Nucleus accumbens (tissue), 56 donors: Measurements from ENCODE around the gene PMFBP1.

Experiments
- DNase-seq, 56 donors: peaks; one replicate each; lab custom pipeline; 2025; lab: John Stamatoyannopoulos, UW

Gene PMFBP1

GRCh38 chr16:72188541-72188940, 16.6 kb upstream of the PMFBP1 start:
- DNase-seq = no peak

- no peak for DNase-seq
These were observed 15.6 kb upstream of the PMFBP1 start for GRCh38 chr16:72187551-72187950.

GRCh38 chr16:72182976-72183375, 11.0 kb upstream of the PMFBP1 start:
- DNase-seq = no peak

DNA sequence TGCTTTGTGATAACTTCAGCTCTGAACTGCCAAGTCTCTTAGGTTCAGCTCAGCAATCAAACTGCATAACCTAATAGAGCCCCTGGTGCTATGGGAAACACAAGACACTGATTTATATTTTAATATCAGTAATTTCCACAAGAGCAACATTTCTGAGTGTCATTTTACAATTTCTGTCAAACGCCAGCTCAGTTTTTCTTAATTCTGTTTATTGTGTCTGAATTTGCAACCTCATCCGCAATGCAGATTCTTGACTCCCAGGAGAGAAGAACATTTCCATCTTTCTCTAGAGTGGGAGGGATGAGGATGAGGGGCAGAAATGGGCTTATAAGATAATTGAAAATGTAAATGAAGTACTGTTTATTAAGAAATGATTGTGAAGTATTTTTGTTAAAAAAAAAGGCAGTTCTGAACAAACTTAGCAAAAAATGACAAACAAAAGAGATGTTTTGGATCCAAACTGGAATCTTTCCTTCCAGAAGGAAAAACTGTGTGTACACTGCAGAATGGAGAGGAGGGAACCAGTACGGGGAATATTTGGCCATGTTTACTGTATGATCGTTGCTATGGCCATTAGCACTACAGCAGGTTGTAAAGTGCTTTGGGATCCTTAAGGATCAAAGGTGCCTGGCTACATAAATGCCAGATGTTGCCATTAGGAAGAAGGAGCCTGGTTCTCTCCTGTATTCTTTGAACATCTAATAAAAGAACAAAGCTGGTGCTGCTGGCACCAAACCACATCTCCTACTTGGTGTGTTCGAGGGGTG, 7.4 kb upstream of the PMFBP1 start:
- DNase-seq = no peak

DNA sequence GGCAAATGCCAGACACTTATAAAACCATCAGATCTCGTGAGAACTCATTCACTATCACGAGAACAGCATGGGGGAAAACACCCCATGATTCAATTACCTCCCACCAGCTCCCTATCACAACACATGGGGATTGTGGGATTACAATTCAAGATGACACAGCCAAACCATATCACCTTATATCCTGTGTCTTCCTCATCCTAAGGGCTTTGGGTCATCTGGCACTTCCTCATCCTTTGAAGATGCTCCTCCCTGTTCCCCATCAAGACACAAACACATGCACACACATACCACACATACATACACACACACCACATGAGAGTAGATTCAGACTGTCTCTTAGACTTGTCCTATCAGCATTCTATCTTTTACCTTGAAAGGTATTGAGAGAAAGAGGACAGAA, 2.8 kb upstream of the PMFBP1 start:
- DNase-seq = no peak

DNA sequence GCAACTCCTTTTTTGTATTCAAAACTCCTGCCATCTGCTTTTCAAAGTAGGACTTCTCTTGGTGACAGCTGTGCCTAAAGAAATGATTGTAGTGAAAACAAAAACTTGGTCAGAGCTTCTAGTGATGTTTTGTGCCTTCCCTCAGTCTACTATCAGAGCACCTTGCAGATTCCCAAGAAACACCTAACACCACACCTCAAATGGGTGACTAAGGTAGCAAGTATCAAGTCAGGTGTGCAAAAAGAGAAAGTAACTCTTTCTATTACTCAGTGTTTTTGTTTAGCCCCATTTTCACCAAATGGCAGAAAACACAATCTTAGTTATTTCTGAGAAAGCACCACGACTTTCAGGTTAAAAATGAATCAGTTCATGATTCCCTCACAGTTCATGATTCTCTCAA, 2.0 kb upstream of the PMFBP1 start:
- no peak for DNase-seq

DNA sequence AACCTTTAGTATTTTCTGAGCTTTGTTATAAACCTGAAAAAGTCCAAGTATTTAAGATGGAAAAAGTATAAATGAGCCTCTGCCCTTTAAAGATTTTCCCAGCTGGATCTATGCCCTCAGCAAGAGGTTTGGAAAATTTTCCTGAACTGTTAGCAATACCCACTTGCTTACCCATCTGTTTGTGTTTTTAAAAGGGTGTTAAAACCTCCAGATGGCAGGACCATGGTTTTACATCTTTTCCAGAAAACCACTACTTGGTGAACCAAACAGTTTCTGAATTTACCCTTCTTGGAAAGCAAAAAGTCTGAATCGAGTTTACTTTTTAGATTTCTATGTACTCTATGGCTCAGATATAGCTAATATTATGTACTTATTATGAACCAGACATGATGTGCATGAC, 719 bp downstream of the PMFBP1 start:
- no peak for DNase-seq

GRCh38 chr16:72169708-72170107, 2.2 kb downstream of the PMFBP1 start:
- no peak for DNase-seq

DNA sequence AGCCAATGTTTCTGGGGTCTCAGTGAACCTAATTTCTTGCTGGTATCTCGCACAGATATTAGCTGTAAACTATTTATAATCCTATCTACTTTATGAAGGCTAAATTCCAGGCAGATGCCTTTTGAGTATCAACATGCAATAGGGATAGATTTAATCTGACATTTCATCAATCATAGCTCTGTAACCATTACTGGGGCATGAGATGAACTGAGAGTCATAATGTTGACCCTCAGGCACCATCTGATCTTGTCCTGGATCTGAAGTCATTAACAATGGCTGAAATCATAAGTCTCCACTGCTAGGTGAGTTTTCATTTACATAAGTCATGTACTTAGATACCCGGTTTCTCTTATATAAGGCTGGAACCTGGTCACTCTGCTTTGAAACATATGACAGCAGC, 3.6 kb downstream of the PMFBP1 start:
- DNase-seq = no peak

- no peak for DNase-seq
These were observed 4.9 kb downstream of the PMFBP1 start for GRCh38 chr16:72166954-72167561.

- DNase-seq = no peak
These were observed 5.8 kb downstream of the PMFBP1 start for GRCh38 chr16:72166151-72166550.

- DNase-seq = no peak
These were observed 7.3 kb downstream of the PMFBP1 start for GRCh38 chr16:72164691-72165090.

DNA sequence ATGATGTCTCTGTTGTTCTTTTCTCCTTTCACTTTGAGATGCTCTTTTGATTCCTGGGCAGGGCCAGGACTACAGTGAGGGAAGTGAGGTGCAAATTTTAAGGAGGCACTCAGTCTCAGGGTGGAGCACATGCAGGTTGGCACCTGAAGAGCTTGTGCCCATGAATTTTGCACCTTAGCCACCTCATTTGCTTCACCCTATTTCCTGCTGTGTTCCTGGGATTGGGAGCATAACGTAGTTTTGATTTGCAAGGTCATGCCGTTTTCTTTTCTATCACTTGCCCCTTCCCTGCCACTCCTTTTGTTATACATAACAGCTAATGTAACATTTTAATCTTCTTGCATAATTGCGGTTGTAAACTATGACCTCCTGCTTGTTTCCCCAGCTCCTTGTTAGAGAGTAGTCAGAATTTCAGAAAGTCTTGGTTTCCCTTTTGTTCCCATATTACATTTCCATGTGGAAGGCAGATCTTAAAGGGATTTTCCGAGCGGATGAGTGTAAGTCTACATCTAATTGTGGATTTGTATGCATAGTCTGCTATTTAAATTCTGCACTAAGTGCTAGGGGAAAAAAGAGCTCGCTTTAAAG, 9.8 kb downstream of the PMFBP1 start:
- no peak for DNase-seq

- no peak for DNase-seq
These were observed 12.2 kb downstream of the PMFBP1 start for GRCh38 chr16:72159801-72160200.

DNA sequence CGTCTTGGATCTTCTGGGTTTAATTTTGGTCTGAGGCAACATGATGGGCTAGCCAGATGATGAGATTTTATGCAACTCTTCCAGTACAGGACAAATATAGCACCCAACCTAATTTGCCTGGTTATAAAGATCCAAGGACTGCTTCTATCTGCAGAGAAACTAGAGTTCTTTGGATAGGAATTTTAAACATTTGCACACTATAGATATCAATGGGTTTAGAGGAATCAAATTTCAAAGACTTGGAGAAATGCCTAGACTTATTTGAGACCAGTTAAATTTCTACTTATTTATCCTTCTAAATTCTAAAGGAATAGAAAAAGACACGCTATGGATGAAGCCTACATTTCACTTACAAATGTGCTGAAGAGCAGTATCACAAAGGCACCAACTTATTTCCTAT, 12.6 kb downstream of the PMFBP1 start:
- no peak for DNase-seq

DNA sequence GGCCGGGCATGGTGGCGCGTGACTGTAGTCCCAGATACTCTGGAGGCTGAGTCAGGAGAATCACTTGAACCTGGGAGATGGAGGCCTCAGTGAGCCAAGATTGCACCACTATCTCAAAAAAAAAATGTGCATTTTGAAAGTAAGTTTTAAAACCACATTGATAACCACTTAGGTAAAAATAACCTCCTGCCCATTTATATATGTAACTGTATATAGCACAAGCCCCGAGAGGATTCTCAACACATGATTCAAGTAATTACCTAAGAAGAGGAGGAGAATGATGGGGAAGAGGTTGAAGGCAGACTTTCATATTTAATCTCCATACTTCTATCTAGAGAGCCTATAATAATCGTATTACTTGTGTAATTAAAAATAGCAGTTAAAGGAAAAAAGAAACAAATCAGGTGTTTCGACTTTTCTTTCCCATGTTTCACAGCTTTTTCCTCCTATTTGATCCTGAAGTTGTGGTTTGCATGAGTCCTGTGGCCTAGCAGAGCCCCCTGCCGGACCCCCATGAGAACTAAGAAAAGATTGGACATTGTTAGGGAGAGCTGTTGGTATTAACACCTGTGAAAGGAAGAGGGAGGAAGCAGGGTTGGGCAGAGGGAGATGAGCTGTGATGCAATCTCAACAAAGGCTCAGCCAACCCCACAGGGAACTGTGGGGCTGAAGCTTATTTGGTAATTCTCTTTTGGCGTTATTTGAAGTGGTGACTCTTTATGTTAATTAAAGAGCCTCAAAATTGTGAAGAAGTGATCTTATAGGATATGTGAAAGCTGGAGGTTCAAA, 22.1 kb downstream of the PMFBP1 start:
- no peak for DNase-seq

GRCh38 chr16:72142476-72142875, 29.5 kb downstream of the PMFBP1 start:
- DNase-seq = no peak

DNA sequence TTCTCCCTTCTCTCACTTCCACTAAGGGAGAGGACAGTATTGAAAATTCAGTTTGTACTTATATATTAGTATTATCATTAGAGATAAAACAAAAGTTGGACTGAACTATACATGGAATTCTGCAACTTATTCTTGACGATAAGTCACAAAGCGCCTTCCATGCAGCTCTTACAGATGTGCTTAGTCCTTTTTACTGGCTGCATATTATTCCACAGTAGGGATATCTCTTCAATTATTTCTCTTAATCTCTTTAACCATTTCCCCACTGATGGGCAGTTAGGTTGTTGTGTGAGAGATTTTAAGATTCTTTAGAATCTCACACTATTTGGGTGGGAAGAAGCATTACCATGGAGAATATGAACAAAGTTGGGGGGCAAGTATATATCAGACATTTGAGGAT, 32.0 kb downstream of the PMFBP1 start:
- DNase-seq = no peak

DNA sequence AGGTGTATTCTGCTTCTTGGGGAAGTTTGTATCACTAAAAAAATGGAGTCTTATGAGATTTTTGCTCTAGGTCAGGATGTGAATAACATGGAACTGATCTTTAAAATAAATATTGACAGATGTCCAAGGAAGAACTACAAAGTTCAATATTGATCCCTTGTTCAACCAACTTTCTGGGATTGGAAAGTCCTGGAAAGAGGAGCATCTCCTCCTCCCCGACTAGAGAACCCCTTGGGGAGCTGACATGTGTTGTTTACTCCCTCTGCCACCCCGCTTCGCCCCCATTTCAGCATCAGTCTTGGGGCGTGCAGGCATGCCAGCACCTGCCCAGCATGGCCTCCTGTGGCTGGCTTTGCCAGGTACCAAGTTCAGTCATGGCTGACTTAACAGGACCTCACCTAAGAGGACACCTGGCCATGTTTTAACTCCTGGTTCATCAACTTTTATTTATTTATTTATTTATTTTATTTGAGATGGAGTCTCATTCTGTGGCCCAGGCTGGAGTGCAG, 33.8 kb downstream of the PMFBP1 start:
- DNase-seq = no peak

GRCh38 chr16:72137380-72138063, 34.4 kb downstream of the PMFBP1 start:
- DNase-seq = no peak

GRCh38 chr16:72134507-72134906, 37.4 kb downstream of the PMFBP1 start:
- no peak for DNase-seq
